SK-N-SH (cell line): ENCODE measurements around the gene ZNF592.

ENCODE experiments used
- CTCF ChIP-seq: fragments of 200-600 bp; sonication (generic); IDR thresholded peaks from 2 replicates; pipeline ENCODE4 v1.6.1; 2017; ENCODE audit warnings: antibody characterized with exemption, mild to moderate bottlenecking, moderate library complexity
- ELF1 ChIP-seq: IDR thresholded peaks from 2 replicates; pipeline ENCODE4 v1.4.0; 2012
- EP300 ChIP-seq, 2 experiments: IDR thresholded peaks; 2 replicates each; pipeline versions ENCODE4 v1.4.0 to v1.6.1; 2012; ENCODE audit warnings: borderline replicate concordance in 1 of 2, low read depth in 1 of 2, low read length in 1 of 2
- FOSL2 ChIP-seq: IDR thresholded peaks from 2 replicates; pipeline ENCODE4 v1.4.0; 2012; ENCODE audit warnings: low read depth, mild to moderate bottlenecking, moderate library complexity, borderline replicate concordance
- MXI1 ChIP-seq: IDR thresholded peaks from 2 replicates; pipeline ENCODE4 v1.6.1; 2012; ENCODE audit warnings: mild to moderate bottlenecking, low read depth, low read length, improper control_type of control experiment
- SIN3A ChIP-seq: IDR thresholded peaks from 2 replicates; pipeline ENCODE4 v1.6.1; 2012; ENCODE audit warnings: low read depth, mild to moderate bottlenecking, low read length, moderate library complexity, borderline replicate concordance
- YY1 ChIP-seq: IDR thresholded peaks from 2 replicates; pipeline ENCODE4 v1.4.0; 2012; ENCODE audit warnings: low read depth, mild to moderate bottlenecking

DNA sequence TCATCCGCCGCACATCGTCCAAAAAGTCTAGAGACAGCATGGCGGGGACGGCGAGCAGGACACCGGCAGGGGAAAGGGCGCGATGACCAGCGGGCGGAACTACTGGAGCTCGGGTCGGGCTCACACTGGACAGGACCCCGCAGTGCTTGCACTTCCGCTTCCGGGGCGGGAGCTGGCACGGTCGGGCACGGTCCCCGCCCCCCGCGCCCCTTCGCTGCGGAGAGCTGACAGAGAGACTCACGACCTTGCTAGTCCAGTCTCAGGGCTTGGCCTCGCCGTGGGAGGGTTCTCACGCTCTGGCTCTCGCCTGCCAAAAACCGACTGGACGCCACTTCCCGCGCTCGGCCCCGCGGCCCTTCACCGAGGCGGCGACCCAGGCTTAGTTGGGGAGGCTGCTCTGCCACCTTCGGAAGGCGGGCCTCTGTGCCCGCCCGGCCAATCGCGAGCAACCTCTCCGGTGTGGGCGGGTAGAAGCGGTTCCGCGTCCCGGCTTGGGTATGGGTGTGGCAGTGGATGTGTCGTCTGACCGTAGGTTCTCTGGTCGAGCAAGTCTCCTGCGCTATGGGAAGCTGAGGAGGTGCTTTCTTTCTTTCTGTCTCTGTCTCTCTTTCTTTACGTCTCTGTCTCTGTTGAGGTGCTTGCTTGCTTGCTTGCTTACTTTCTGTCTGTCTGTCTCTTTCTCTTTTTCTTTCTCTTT, 32.2 kb upstream of the ZNF592 start, which contains the start of gene SEC11A:
- TF ChIP-seq CTCF (no peak), ELF1 (peak; percentile 92), MXI1 (peak; percentile 96), EP300 (IDR thresholded peaks at IDR 0.05; ENCODE audit: borderline replicate concordance in 1 of 2, low read depth in 1 of 2, low read length in 1 of 2) (peak in 1 of 2 experiments; percentile 18; a peak in 1 of 4 replicates), SIN3A (no peak), YY1 (peak; percentile 82), FOSL2 (peak; percentile 19; the same call in 1 of the 2 replicates)
